NCI-H187 (cell line): ENCODE results near the gene NFATC4.
"Not testable (repeated sequence)": the region's sequence is repeated elsewhere in the genome, so short reads cannot be mapped to it uniquely, and the experiment has no call there.

Source experiments
- DNase-seq, 2 experiments: peaks; one replicate each; lab custom pipeline; 2025; lab: John Stamatoyannopoulos, UW

The NFATC4 gene

DNA sequence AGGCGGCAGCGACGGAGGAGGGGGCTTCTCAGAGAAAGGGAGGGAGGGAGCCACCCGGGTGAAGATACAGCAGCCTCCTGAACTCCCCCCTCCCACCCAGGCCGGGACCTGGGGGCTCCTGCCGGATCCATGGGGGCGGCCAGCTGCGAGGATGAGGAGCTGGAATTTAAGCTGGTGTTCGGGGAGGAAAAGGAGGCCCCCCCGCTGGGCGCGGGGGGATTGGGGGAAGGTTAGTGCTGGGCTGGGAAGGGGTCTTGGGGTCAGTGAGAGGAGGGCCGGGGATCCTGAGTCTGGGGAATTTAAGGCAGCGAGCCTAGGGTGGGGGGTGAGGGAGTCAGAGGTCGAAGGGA is 203 bp downstream of the NFATC4 start:
- DNase-seq, result no peak

DNA sequence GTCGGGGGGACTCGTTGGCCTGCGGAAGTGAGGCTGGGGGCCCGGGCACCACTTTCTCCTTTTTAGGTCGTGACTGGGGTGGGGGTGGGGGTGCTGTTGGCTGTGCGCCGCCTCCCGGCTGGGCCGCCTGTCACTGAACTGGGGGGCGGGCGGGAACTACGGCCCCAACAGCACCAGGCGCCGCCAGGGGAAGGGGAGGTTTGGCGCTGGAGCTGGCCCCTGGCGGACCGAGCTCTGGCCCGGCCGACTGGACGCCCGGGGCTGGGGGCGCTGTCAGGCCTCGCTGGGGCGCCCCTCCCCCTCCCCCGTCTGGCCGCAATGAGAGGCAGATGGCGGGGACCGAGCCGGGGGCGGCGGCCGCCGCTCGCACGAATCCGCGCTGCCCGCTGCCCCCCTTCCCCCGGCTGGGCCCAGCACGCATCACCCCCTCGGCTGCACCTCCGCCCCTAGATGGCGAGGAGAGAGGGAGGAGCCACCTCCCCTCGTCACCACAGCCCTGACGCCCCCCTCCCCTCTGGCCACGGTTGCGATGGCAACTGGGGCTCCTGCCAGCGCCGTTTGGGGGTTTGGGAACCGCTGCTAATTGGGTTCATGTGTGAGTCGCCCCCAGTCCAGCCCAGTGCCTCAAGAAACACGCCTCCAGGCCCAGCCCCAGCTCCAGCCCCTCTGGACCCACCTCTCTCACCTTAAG is 723 bp downstream of the NFATC4 start:
- peak; percentile 35 to 75 for DNase-seq

DNA sequence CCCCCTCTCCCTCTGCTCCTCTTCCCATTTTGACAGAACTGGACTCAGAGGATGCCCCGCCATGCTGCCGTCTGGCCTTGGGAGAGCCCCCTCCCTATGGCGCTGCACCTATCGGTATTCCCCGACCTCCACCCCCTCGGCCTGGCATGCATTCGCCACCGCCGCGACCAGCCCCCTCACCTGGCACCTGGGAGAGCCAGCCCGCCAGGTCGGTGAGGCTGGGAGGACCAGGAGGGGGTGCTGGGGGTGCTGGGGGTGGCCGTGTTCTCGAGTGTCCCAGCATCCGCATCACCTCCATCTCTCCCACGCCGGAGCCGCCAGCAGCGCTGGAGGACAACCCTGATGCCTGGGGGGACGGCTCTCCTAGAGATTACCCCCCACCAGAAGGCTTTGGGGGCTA is 1.5 kb downstream of the NFATC4 start:
- DNase-seq, result no peak

DNA sequence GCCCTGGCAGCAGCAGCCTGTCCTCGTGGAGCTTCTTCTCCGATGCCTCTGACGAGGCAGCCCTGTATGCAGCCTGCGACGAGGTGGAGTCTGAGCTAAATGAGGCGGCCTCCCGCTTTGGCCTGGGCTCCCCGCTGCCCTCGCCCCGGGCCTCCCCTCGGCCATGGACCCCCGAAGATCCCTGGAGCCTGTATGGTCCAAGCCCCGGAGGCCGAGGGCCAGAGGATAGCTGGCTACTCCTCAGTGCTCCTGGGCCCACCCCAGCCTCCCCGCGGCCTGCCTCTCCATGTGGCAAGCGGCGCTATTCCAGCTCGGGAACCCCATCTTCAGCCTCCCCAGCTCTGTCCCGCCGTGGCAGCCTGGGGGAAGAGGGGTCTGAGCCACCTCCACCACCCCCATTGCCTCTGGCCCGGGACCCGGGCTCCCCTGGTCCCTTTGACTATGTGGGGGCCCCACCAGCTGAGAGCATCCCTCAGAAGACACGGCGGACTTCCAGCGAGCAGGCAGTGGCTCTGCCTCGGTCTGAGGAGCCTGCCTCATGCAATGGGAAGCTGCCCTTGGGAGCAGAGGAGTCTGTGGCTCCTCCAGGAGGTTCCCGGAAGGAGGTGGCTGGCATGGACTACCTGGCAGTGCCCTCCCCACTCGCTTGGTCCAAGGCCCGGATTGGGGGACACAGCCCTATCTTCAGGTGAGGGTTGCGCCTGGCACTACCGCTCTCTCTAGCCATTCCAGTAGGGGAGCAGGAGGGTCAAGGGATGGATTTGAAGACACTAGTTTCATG is 2.1 kb downstream of the NFATC4 start:
- DNase-seq, result no peak

DNA sequence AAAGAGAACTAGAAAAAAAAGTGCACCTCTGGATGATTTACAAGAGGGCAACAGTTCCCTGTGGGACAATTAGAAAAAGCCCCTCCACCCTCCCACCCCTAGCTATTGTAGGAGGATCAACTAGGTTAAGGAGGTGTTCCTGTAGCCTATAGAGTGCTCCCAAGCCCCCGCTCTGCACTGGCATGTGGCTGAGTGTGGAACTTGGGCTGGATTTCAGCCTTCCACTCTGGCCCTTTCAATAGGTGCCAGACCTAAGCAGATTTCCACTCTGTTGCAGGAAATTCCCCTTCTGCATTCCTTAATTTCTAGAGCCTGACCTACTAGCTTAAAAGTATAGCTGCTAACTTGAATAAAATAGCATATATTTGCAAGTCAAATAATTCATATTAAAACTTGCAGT is 2.8 kb downstream of the NFATC4 start:
- DNase-seq, result no peak

DNA sequence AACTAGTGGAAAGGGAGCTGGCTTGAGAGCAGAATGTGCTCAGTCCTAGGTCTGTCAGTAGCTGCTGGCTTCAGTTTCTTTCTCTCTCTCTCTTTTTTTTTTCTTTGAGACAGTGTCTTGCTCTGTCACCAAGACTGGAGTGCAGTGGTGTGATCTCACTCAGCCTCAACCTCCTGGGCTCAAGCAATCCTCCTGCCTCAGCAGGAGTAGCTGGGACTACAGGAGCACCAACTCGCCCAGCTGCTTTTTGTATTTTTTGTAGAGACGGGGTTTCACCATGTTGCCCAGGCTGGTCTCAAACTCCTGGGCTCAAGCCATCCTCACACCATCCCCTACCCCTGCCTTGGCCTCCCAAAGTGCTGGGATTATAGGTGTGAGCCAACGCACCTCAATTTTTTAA is 3.6 kb downstream of the NFATC4 start:
- DNase-seq, result not testable (repeated sequence)

DNA sequence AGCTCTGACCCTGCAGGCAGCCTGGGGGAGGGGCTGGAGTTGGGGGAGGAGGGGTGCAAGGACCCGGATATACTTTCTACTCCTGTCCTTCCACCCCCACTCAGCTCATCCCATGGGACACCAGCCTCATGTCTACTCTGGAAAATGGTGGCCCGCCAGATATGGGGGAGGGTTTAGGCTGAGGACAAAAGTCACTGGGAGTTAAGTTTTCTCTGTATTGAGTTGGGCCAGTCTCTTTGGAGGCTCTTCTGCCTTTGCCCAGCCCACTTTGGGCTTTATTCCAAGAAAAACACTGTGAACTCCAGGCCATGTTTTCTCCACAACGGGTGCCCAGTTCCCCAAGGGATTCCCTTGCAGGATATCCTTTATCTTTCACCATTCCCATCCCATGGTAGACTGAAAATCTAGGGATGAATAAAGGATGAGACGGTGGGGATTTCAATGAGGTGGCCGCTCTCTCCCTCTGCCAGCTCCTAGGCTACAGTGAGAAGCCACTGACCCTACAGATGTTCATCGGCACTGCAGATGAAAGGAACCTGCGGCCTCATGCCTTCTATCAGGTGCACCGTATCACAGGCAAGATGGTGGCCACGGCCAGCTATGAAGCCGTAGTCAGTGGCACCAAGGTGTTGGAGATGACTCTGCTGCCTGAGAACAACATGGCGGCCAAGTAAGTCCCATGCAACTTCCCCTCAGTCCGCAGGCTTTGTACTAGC is 4.9 kb downstream of the NFATC4 start:
- DNase-seq, result peak; percentile 71 to 76

DNA sequence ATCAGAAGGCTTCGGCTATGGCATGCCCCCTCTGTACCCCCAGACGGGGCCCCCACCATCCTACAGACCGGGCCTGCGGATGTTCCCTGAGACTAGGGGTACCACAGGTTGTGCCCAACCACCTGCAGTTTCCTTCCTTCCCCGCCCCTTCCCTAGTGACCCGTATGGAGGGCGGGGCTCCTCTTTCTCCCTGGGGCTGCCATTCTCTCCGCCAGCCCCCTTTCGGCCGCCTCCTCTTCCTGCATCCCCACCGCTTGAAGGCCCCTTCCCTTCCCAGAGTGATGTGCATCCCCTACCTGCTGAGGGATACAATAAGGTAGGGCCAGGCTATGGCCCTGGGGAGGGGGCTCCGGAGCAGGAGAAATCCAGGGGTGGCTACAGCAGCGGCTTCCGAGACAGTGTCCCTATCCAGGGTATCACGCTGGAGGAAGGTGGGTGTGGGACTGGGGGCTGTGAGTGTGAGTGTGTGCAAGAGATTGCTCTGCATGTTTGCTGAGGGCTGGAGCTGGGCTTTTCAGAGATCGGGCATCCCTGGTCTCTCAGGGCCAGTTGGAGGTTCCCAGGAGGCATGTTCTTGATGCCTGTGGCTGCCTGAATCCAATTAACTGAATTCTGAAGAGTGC is 8.6 kb downstream of the NFATC4 start:
- peak; percentile 27 to 40 for DNase-seq

DNA sequence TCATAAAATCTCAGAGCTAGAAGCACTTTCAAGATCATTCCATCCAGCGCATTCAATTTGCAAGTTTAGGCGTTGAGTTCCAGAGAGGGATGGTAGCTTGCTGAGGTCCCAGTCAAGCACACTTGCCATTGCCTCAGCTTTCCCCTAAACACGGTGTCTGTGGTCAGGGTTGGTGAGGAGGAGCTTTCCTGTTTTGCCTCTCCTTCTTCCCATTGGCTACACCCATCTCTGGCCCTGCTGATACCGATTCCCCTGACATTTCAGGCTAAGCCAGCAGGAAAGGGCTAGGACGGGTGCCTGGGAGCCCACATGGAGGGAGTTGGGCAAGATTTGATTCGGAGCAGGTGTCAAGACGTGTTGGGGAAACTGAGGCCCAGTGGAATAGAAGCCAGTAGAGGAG is 9.1 kb downstream of the NFATC4 start:
- DNase-seq, result peak in 1 of 2 experiments; percentile 48

DNA sequence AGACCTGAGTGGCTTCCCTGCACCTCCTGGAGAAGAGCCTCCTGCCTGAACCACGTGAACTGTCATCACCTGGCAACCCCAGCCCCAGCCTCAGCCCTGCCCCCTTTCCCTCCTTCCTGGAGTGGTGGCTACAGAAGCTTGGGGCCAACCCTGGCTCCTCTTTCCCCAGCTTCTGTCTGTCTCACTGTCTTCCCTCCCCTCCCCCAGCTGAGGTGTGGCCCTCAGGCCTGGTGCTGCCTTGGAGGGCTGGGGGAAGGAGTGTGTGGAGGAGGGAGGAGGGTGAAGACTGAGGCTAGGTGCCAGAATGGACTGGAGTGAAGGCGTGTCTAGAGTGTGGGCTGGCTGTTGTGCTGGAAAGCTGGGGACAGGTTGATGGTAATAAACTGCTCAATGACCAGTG is 9.7 kb downstream of the NFATC4 start:
- peak; percentile 93 to 96 for DNase-seq

DNA sequence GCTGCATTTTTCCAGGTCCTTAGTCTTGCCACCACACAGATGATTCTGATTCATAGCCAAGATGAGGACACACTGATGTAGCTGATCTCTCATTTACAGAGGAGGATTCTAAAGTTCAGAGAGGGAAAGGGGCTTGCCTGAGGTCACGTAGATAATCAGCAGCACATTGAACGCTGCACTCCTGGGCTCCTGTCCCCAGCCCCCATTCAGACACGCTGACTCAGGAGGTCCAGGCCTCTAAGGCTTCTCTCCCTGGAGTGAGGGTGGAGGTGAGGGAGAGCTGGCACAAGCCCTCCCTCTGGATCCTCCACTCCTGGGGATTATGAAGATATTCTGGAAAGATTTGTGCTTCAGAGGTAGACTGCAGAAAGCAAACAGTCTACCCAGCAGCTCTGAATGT is 10.3 kb downstream of the NFATC4 start:
- no peak for DNase-seq

DNA sequence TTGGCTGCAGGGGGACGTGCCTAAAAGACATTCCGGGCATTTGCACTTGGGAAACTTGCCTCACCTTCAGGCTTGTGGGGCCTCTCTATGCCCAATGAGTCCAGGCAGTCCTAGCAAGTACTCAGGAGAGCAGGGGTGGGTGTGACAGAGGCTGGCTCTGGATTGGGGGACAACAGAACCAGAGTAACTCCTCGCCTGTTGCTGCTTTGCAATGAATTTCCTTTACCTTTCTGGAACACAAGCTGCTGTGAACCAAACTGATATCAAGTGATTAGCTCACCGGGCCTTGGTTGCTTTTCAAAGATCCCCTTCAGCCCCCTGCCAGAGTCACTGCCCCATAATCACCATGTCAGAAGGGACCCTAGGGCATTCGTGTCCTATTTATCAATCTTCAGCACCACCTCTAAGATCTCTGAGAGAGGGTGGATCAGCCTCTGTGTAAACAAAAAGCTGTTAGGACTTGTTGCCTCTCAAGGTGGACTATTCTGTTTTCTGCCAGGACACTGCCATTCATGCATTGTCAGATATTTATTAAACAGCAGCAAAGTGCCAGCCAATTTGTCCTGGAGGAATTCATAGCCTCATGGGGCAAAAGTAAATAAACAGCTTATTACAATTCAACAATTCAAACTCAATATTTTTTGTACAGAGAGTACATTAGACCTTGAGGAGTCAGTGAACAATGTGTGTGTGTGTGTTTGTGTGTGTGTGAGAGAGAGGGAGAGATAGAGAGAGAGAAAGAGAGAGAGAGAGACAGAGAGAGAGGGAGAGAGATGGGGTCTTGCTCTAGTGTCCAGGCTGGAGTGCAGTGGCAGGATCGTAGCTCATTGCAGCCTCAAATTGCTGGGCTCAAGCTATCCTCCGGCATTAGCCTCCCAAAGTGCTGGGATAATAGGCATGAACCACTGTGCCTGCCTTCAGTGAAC is 11.3 kb downstream of the NFATC4 start:
- no peak for DNase-seq

DNA sequence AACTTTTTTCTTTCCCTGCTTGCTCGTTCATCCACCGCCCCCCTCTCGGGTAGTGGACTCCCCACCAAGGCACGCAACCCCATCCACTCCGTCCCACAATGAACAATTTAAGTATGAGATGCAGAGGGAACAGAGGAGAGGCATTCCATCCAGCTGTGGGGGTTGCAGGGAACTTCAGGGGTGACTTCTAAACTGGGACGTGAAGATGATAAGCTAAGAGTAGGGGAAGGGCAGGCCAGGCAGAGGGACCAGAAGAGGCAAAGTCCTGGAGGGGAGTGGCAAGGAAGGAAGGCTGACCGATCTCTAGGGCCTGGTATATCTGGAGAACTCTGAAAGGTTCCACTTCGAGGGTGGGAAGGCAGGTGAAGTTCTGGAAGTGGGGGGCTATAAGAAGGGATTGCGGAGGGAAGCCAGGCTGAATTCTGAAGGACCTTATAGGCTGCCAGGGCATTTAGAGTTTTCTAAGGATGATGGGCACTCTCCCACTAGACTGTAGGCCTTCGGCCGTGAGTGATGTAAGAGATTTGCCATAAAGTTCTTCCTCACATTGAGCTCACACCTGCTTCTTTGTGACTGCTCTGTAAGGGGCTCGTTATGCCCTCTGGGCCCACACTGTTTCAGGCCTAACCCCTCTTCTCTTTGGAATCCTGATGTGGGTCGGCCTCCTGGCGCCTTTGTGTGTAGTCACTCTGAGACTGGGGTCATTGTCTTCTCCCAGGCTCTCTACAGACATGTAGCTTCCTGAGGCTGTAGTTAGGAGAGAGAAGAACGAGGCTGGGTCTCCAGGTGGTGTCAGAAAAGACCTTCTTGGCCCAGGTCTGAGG is 12.1 kb downstream of the NFATC4 start:
- DNase-seq, result no peak

DNA sequence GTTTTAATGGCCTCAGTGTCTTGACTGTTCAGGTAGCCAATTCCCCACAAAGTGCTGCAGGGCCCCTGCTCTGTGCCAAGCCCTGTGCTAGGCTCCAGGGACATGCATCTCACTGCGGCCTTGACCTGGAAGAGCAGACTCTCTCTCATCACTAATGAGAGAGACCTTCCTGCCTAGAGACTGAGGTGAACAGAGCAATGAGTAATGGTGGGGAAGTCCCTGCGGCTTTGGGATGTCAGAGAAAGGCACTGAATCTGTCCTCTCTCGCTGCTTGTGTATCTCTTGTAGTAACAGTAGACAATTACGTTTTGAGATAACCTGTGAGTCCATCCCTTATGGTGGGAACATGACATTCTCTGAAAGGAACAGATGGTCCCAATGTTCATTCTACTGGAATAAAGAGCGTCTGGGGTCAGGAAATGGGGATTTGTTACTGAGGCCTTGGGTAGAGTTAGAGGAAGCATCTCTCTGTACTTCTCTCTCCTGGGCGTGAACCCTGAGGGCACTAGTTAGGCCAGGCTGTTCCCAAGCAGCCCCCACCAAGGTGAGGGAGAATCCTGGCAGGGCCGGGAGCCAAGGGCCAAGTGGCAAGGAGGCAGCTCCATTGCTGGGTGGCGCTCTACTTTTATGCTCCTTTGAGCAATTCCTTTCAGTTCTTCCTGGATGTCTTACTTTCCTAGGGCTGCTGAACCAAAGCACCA is 13.5 kb downstream of the NFATC4 start:
- DNase-seq, result no peak

DNA sequence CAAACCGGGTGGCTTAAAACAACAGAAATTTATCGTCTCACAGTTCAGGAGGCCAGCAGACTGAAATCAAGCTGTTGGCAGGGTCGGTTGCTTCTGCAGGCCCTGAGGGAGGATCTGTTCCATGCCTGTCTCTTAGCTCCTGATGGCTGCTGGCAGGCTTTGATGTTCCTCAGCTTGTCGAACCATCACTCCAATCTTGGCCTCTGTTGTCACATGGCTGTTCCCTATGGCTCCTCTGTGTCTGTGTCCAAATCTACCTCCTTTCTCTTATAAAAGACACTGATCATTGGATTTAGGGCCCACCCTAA is 14.0 kb downstream of the NFATC4 start:
- no peak for DNase-seq

DNA sequence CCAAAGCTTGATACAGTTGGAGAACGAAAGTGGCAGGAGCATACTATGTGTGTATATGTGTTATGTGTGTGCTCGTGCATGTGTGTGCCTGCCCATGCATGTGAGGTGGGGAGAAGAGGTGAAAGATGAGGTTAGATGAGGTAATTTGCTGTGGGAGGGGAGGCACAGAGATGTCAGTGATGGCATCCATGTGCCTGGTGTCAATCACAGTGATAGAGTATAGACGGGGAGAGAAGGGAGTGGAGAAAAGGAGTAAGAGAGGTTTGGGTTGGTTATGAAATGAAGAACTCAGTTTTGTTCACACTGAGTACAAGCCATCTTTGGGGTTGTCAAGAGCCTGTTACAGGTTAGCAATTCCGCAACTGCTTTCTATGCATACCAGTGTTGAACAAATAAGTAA is 16.2 kb downstream of the NFATC4 start:
- no peak for DNase-seq

DNA sequence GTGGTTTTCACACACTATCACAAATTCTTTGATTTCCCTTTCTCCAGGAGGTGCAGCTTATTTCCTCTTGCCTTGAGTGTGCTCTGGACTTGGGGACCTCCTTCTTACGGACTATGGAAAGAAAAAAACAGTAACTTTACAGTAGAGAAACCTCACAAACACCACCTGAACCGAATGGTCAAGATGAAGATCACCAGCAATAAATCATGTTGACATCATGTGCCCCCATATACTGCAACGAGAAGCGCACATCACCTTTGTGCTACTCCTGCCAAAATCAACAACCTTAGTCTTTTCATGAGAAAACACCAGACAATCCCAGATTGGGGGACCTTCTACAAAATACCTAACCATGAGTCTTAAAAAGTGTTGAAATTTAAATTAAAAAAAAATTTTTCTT is 17.5 kb downstream of the NFATC4 start:
- DNase-seq, result no peak

DNA sequence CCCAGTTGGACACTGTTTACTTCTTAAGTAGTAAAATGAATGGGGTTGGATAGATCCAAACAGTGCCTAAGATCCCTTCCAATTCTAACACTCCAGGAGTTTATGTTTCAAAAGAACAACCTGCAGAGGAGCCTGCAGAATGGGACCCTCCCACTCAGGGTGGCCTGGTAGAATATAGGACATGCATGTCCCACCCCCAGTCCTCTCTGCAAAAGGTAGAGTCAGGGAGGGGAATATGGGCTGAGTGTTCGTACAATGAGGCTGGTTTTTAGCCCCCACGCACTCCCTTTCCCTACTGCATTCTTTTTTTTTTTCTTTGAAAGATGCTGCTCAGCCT is 19.0 kb downstream of the NFATC4 start:
- DNase-seq, result no peak

DNA sequence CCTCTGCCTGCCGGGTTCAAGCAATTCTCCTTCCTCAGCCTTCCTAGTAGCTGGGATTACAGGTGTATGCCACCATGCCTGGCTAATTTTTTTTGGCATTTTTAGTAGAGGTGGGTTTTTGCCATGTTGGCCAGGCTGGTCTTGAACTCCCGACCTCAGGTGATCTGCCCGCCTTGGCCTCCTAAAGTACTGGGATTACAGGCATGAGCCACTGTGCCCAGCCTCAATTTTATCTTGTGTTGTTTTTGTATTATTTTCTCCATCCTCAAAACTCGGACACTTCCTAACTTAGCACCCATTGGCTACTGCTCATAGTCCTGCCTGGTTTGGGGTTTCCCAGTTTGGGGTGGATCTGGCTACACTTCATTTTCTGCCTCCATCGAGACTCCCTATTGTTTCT is 19.6 kb downstream of the NFATC4 start:
- DNase-seq, result not testable (repeated sequence)

DNA sequence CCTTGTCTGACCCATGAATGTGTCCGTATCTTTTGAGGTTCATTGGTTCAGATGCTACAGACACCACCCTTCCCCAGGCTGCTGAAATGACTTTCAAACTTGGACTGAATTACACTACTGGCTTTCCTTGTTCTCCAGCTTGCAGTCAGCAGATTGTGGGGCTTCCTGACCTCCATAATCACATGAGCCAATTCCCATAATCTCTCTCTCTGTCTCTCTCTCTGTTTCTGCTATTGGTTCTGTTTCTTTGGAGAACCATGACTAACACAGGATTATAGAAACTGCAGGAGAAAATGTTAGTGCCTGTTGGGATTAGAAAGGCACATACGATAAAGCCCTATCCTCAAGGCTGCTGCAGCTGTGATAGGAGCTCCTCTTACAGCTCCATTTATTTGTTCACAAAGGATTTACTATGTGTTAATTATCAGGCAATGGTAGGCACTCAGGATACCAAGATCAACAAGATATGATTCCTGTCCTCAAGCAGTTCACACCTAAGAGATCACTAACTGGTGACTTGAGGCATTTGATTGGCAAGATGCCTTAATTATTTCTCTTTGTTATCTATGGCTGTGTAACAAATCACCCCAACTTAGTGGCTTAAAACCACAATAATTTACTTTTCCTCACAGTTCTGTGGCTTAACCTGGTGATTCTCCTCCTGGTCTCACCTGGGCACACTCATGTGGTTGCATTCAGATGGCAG is 20.6 kb downstream of the NFATC4 start:
- no peak for DNase-seq
